Loucy (cell line): Measurements from ENCODE around the gene PABPC1L.

Experiments used
- EZH2phosphoT487 ChIP-seq: fragments of 200-600 bp; IDR thresholded peaks from 2 replicates; pipeline ENCODE4 v1.6.1; 2018; ENCODE audit warnings: antibody characterized with exemption, mild to moderate bottlenecking, moderate library complexity, borderline replicate concordance
- TF ChIP-seq, protein P1 (sequence below): fragments of 200-600 bp; sonication (generic); conservative IDR thresholded peaks from 2 replicates; pipeline ENCODE4 v1.5.1; 2014; ENCODE audit warnings: mild to moderate bottlenecking, antibody characterized with exemption, low read length

- TF ChIP-seq, protein P1, sequence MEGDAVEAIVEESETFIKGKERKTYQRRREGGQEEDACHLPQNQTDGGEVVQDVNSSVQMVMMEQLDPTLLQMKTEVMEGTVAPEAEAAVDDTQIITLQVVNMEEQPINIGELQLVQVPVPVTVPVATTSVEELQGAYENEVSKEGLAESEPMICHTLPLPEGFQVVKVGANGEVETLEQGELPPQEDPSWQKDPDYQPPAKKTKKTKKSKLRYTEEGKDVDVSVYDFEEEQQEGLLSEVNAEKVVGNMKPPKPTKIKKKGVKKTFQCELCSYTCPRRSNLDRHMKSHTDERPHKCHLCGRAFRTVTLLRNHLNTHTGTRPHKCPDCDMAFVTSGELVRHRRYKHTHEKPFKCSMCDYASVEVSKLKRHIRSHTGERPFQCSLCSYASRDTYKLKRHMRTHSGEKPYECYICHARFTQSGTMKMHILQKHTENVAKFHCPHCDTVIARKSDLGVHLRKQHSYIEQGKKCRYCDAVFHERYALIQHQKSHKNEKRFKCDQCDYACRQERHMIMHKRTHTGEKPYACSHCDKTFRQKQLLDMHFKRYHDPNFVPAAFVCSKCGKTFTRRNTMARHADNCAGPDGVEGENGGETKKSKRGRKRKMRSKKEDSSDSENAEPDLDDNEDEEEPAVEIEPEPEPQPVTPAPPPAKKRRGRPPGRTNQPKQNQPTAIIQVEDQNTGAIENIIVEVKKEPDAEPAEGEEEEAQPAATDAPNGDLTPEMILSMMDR: no peak
- TF ChIP-seq EZH2phosphoT487: no peak
These were observed 50.4 kb downstream of the PABPC1L start, which contains the start of gene TOMM34 for GRCh38 chr20:44960103-44960852.
